Islet of Langerhans (tissue), 1 donor: ENCODE results near the gene EGFR.

Experiments
- FAIRE-seq: peaks from one replicate; lab custom pipeline; 2011; peaks lifted over from hg19 to GRCh38; lab: Jason Lieb, UNC

EGFR gene

DNA sequence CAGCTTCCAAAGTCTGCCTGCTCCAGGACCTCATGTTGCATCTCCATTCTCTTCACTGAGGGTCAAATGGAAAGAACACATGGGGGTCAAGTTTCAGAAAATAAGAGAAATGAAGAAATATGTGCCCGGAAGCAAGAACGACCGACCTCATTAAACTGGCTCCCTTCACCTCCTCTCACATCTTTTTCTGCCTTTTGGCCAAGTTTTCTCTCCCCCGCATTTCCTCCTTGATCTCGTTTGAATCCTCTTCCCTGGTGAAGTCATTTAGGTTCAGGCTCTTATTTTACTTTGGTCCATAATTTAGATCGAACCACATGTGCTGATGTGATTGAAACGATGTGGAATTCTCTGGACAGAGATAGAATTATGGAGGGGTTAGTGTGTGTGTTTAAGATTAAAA, 44.2 kb downstream of the EGFR start:
- no peak for FAIRE-seq

DNA sequence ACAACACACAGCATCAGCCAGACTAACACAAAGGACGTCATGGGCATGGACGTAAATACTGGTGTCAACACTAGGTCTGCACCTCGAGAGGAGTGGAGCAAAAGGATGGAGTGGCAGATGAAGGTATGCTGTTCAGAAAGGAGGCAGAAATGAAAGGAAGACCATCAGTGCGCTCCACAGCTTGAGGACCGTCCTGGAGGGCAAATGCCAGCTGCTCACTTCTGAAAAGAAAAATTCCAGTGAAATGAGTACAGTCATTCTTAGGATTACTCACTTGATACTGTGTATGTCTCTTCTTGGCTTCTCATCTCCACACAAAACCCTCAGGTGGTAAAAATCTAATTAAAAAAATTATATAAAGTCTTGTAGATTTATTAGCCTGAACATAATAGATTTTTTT, 44.8 kb downstream of the EGFR start:
- FAIRE-seq, result no peak

DNA sequence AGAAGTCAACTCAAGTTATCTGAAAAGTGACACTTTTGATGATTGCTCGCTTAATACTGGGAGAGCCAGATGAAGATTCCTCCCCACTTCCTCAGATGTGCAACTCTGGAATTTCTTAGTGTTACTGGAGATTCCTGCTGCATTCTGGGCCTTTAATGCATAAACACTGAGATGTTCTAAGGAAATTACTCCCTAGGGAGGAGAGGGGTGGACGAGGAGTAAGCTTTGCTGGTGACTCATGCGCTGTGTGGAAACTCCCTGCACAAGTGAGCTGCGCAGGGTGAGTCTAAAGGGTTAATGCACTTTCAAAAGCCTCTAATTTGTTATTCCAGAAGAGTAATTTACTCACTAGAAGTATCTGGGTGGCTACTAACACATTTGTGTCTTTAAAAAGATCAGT, 46.3 kb downstream of the EGFR start:
- no peak for FAIRE-seq

DNA sequence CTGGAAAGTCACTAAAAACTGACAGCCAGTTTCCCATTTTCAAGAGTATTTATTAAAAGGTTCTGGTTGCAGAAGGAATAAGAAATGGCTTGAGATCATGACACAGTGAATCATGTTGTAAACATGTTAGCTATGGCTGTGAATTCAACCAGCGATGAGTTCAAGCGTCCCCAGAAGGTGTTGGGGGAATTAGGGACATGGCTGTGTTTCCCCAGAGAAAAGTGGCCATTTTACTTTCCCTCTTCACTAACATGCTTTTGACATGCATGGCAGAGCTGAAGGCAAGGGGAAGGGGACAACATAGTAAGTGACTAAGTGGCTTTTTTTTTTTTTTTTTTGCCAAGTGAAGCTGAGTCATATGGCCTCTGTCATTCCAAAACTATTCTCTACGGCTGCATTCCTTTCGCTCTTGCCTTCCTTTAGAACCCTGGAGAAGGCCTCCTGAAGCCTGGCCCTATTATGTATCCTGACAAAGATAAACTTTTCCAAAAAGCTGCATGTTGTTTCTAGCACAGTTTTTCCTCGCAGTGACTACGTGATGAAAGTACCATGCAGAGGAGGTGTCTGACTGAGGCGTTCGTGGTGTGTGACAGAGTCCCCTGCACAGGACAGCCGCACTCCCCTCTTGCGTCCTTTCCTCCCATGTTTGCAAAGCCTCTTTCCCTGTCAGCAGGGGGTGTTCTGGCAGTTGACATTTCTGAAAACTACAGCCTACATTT, 46.9 kb downstream of the EGFR start:
- FAIRE-seq, result no peak

DNA sequence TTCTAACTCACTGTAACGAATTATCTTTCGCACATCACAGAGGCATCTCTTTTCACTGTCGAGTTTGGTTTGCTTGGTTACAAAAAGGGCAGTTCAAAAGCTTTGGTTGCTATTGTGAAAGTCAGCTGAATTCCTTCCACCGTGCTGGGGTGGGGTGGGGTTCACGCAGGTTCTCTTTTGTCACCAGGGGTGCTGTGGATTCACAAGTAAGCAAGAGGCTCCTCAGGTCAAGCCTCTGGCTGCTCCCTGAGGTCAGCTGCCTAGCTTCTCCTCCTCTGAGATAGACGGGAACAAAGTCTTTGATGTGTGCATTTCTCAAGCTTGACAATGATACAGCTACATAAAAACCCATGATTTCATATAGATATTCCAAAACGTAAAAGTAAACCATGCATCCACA, 47.7 kb downstream of the EGFR start:
- FAIRE-seq, result no peak

DNA sequence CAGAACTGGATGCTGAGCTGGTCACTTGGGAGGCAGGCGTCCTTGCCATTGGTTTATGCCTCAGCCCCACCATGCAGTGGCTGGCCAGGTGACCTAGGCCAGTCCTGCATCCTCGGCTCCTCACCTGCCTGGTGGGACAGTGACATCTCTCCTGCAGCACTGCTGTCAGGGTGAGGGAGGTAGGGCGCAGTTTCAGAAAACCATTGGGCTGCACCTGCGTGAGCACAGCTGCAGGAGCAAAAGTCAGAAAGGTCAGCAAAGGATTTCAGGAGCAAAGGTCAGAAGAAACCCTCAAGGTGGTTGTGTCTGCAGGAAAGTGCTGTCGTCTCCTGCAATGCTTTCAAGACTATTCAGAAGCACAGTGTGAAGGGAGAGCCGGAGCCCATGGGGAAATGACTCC, 48.1 kb downstream of the EGFR start:
- FAIRE-seq, result no peak

DNA sequence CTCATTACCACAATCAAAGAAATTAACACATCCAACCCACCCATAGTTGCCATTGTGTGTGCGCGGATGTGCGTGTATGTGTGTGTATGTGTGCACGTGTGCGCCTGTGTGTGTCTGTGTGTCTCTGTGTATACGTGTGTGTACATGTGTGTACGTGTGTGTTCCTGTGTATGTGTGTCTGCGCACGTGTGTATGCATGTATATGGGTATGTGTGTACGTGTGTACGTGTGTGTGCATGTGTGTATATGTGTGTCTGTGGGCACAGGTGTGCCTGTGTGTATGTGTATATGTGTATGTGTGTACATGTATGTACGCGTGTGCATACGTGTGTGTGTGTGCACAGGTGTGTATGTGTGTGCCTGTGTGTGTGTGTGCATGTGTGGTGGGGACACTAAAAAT, 48.9 kb downstream of the EGFR start:
- no peak for FAIRE-seq

DNA sequence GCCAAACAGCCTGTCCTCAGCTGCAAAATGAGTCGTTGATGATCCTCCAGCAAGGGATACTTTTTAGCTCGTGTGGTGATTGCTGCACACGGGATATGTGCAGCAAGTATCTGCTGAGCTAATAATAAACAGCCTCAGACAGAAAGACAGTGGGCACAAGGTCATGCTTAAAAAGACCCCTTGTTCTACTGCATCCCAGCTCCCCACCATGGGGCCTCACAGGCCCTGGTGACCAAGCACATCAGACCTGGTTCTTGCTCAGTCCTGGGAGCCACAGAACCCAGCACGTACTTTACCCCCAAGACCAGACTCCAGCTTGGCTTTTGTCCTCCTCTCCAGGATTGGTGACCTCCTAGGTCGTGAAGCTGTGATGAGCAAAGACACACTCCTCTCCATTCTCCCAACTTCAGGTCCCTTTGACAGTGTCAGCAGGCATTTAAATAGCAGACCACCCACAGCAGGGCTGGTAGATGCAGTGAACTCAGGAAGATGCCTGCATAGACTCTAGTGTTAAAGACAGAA, 50.5 kb downstream of the EGFR start:
- no peak for FAIRE-seq

DNA sequence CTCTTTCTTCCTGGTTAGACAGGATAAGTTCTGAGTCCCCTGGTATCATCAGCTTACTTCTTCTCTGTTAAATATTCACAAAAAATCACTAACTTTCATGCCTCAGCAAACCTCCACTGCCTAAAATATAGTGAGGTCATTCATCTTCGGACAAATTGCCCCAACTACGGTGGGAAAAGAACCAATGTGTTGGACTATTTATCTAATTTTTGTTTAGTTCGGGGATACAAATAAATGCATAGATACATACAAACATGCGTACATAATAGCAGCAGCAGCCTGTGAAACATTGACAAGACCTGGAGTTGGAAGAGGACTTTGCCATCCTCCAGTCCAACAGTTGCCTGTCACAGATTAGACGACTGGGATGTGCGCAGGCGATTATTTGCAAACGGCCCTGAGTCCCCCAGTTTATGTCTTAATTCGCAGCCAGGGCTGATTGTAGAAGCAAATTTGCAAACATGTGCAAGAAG, 51.5 kb downstream of the EGFR start:
- FAIRE-seq, result no peak

DNA sequence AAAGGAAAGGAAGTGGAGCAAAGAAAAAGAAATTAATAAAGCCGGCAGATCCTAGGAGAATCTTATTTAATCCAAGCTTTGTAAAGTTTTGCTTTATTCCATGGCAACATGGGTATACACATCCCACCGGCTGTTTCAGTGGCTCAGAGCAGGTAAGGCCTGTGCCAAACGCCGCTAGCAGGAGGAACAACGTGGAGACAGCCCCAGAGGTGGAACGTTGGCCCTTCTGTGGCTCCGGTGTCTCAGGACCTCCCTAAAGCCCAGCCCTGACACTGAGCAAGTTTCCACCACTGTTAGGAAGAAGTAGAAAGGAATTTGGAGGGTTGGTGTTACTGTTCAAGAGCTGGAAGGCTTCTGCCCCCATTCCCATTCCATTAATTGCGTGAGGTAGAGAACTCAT, 52.0 kb downstream of the EGFR start:
- no peak for FAIRE-seq

DNA sequence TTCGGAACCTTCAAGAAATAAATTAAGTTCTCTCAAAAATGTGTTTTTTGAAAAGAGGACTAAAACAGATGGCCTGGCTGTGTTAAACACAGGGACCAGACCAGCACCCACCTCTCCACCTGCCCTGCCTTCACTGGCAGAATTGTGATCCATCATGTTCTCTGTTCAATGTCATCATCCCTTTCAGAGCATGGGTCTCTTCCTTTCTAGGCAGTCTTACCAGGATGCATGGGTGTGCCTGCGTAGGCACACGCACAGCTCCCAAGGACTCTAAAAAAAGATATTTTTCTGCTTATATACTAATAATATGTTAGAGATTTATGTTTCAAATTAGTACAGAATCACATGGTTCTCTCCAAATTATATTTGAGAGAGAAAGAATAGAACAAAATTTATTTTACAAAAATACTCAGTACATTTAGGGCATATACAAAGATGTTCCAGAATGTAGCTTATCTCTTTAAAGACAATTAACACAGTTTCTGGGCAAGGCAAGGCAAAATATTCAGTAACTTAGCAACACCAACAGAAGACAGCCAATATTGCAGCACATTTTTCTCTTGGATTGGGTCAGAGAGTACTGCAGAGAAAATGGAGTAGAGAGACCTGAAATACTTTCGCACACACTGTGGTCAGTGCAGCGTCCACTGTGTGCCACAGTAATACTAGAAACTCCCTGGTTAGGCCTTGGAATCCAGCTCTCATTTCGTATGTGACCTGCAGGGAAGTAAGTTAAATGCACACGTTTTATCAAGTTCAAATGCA, 52.8 kb downstream of the EGFR start:
- FAIRE-seq, result no peak

DNA sequence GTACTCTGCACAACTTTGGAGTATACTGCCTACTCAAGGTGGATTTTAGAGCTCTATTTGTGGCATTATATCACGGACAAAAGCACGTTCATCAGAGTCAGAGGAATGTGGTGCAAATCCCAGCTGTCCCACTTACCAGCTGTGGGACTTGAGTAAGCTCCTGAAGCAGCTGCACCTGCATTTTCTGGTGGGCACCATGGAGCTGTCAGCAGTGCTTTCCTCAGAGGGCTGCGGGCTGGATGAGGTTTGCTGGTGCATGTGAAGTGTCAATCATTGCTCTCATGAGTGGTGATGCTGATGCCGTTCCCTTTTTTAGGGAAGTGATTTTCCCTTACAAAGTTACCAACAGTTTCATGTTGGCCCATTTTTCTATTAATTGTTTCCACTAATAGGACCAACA, 53.4 kb downstream of the EGFR start:
- FAIRE-seq, result no peak

DNA sequence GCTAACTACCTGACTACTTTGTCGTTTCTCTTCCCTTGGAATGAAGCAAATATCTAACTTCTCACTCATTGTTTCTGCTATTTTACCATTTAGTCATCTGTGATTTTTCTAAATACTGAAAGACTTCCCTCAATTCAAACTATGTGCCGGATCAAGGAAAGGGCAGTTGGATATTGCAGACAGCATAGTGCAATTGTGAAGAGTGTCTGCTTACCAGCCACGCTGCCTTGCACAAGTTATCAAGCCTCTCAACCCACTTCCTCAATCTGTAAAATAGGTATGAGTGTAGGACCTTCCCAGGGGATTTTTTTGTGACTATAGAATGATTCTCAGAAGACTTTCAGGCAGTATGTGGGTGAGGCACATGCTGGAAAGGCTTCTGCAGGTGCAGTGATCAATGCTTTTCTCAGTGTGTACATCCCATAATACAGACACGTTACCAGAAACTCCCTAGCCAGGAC, 54.3 kb downstream of the EGFR start:
- no peak for FAIRE-seq

DNA sequence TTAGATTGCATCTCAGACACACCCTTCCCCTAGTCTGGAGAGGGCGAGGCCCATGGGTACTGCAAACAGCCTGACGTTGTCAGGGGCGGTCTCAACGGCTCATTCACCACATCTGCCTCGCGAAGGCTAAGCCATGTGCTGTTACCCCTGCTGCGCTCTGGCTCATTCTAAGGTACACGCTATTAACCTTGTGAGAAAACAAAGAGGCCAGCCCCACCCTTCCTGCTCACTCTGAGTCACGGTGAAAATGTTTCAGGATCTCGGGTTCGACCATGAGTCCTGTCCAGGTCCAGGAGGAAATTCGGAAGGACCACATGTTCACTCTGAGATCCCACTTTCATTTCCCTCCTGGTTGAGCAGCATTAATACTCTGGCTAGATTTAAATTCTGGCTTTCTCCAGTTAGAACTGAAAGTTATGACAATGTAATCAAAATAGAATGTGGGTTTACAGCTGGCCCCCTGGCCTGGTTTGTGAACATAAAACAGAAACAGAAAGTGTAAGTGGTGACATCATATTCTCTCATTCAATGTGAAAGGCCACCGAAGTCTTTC, 55.2 kb downstream of the EGFR start:
- no peak for FAIRE-seq

DNA sequence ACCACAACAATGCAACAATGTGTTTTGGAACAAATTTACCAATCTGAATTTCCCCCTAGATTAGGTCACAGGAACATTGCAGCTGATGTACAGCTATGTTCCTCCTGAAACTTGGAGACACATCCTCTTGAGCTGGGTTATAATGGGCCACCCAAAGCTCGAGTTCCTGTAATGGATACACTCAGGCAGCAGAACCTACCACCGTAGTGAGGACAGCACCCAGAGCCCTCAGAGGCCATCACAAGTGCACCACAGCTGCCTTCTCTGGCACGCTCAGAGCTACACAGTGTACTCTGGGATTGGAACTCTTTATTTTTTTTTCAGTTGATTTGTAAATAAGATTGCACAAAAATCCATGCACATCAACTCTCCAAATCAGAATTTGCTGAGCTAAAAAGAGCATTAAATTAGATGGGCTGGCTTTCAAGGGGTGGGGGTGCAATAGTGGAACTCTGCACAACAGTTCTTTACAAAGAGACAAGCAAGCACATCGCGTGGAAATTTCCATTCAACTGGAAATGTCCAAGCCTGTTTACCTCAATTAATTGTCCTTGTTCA, 56.7 kb downstream of the EGFR start:
- no peak for FAIRE-seq

DNA sequence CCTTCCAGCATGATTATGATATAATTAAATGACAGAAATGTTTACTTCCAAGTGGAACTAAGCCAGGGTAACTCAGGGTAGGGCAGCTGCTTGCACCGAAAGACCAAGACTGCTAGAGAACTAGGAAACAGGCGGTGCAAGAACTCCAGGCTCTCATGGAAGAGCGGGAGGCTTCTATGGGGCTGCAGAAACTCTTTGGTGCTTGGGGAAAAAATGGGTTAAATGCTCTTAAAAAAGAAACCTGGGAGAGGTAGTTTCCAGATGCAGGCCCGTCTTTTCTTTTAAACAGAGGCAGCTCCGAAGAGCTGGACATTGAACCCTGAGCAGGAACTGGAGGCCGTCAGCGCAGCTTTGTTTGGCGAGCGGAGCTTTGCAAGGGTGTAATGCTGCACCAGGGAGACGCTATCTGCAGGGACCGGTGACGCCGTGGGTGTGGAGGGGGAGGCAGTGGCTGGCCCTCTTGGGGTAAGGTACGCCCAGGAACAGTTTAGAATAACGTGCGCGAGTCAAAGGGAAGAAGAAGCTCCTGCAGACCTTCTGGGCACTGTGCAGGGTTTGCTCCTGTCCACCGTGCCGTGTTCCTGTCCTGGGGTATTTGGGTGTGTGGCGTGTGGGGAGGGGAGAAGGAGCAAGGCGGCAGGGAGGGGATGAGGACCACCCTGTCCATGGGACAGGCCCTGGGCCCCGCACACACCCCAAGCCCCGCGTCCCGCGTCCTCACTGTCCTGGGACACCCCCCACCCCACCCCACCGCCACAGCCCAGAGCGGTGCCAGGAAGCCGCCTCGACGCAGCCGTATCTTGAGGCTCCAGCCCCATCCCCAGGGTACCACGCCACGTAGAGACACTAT, 59.0 kb downstream of the EGFR start:
- no peak for FAIRE-seq

DNA sequence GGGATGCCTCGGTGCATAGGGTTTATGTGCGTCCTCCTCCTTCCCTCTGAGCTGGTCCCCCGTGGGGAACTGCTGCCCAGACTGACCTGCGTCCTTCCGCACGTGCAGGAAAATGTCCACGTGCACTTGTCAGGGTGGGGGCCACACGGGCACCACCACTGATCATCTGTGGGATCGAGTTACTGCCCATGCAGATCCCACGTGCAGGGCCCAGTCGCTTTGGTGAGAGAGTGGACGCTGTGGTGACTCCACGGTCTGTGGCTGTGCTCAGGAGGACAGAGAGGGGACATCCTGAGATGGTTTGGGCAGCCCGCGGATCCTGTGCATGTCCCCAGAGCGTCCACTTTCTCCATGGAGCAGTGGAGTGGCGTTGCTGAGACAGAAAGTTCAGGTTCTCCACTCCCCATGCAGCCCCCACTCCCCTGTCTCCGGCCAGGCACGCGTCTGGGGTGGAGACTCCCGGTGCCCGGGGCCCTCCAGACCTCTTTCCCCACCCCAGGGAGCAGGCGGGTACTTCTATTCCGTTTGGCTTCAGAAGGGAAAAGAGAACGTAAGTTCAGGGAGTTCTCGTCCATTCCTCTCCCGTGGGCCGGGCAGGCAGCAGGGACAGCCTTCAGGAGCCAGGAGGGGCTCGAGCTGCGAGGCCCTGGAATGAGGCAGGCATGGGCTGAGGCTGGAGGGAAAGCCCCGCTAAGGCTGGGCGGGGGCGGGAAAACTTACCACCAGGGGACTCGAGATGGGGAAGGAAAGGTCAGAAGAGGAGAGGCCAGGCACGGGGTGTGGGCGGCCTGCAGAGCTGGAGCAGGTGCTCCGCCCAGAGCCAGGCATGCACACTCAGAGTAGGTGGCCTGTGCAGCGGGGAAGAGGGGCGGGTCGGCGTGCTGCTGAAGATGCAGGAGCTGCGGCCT, 59.9 kb downstream of the EGFR start:
- no peak for FAIRE-seq

DNA sequence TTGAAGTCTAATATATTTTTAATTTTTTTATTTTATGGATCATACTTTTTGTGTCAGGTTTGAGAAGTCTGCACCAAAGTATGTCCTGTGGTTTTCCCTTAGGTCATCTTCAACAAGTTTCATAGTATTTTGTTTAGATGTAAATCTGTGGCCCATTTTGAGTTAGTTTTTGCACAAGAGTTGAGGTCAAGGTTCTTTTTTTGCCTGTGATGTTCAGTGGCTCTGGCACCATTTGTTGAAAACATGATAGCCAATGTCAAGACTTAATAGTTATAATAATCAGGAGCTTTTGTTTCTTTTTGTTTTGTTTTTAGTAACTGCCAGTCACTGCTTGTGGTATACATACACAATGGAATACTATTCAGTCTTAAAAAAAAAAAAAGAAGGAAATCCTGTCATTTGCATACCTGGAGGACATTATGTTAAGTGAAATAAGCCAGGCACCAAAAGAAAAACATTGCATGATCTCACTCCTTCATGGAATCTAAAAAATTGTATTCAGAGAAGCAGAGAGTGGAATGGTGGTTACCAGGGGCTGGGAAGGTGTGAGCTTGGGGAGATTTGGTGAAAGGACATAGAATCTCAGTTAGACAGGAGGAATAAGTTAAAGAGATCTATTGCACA, 61.3 kb downstream of the EGFR start:
- FAIRE-seq, result no peak

DNA sequence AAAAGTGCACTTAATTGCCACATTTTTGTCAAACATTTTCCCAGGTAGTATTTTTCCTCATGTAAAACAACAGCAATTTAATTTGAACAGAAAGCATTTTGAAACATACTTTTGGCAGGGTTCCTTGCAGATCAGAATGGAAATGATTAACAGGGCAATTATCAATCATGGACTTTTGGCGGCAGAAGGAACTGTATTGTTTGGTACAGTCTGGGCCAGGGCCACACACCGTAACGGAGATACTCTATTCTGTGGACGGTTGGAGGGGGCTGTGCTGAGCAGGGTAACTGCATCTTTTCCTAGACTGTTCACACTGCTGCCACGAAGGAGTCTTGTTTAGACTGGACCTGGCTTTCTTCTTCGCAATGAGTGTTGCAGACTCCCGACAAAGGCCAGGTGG, 62.3 kb downstream of the EGFR start:
- no peak for FAIRE-seq

DNA sequence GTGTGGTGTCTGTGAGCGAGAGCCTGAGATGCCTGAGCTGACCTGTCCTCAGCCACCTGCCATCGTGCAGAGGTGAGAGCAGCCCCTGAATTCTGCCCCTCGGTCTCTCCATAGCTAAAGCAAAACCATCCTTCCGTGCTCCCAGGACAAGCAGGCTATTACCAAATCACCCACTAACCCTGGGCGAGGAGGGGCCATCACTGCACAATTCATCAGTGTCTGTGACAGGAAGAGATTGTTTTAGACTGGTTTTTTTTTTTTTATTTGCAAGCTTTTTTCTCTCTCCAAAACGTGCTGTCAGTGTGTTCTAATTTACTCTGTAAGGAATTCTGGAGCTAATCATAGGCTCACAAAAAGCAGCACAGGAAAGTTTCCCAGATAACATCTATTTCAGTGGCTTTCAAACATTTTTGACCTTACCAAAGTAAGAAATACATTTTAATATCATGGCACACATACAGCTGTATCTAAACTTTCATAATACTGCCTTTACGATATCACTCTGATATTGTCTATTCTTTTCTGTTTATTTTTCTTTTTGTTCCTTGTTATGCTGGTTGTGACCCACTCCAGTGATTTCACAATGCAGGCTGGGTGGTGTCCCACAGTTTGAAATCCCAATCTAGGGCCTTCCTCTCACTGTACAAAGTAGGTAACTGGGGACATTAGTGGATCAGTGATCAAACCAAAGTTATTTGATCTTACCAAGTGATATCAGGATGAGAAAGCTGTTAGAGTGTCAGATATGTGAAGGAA, 62.8 kb downstream of the EGFR start:
- FAIRE-seq, result no peak
